Thyroid gland (tissue), 4 donors: Measurements from ENCODE around the gene ATAD2B.

ENCODE experiments used
- CTCF ChIP-seq, 6 experiments: fragments of 200-600 bp in 3 of 6; fragments of 450-650 bp in 3 of 6; sonication (generic) in 3 of 6; IDR thresholded peaks; one replicate each; pipeline ENCODE4 v1.5.1; 2016 to 2019; ENCODE audit warnings: antibody characterized with exemption in 6 of 6, mild to moderate bottlenecking in 2 of 6, inconsistent platforms in 1 of 6, moderate library complexity in 1 of 6
- POLR2A ChIP-seq, 2 donors: fragments of 450-650 bp; IDR thresholded peaks; one replicate each; pipeline ENCODE4 v1.6.1; 2017; ENCODE audit warnings: antibody characterized with exemption in 2 of 2, mild to moderate bottlenecking in 2 of 2, moderate library complexity in 1 of 2

- no peak for TF ChIP-seq POLR2A (IDR thresholded peaks at IDR 0.05)
- no peak for TF ChIP-seq CTCF (IDR thresholded peaks at IDR 0.05)
Measured at GRCh38 chr2:23900541-23901322, 26.2 kb downstream of the ATAD2B start.
